Measurements from ENCODE around the gene ZNF516.

The ZNF516 gene

DNA sequence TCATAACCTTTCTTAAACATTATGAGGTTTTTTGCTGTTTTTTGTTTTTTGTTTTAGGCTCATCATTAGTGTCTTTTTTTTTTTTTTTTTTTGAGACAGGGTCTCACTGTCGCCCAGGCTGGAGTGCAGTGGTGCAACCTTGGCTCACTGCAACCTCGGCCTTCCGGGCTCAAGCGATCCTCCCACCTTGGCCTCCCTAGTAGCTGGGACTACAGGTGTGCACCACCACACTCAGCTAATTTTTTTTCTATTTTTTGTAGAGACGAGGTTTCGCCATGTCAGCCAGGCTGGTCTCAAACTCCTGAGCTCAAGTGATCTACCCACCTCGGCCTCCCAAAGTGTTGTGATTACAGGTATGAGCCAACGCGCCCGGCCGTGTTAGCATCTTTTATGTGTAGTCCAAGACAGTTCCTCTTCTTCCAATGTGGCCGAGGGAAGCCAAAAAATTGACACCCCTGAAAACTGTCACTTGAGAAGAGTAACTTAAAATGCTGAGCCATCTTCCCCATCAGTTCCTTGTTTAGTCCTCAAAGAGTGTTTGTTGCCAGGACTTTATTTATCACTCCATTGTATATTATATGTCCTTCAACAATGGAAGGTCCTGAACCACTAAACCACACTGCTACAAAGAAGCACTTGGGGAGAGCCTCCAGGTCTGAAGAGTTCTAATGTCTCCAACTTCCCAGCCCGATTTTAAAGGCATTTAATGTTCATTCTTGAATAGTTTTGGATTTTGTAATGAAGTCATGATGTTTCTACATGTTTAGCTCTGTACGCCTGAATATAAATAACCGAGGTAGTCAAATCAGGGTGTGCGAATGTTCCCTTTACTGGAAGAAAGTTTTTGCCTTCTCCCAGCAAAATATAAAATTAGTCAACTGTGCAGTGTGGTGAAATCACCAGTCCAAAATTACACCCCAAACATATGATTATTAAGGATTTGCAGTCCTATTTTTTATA lies 26.4 kb downstream of the ZNF516 start:
- H3K4me3 ChIP-seq (ENCODE audit: low read depth, low read length), result no peak overlapping the region
- TF ChIP-seq CTCF (IDR thresholded peaks at IDR 0.05; ENCODE audit: low read depth, low read length, missing control alignments), result no peak
- in situ Hi-C loops (cut with HindIII; ENCODE audit: low pct_ligation_motif_present, low sequenced_read_pairs), result no loop called here
- no peaks in the 10 kb centered on the region for H3K27me3 ChIP-seq (replicated peaks)
- no peak for DNase-seq
- H3K27ac ChIP-seq, result no peak overlapping the region
- H3K36me3 ChIP-seq (replicated peaks), result no peaks in the 10 kb centered on the region

DNA sequence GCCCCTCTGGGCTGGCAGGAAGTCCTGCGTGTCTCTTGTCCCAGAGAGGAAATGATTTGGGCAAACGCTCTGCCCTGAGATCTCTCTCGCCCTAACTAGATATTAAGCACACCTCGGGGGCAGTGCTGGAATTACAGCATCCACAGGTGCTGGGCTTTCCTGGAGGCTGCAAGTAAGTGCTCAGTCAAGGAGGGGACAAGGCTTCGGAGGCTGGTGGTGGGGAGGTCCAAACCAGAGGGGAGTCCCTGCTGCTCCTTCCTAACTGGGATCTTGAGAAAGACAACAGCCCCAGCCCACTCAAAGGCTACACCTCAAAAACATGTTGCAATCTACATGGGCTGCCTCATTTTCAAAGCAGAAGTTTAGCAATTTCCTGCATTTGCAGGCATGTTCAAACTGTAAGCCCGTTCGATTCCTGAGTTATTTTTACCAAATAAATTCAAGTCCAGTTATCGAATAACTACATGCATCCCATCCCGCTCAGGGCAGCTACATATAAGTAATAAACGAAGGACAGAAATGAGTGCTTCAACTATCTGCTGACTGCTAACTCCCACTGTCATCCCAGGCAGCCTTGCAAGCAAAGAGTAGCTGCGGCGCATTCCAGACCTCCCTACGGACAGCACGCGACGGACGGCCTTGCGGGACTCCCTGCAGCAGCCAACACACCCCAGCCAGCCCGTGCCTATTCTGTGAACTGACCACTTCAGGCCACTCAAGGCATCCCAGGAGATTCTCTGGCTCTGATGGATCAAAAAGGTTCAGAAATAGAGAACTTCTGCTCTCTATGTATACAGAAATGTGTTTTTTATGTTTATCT lies 27.5 kb downstream of the ZNF516 start:
- H3K27me3 ChIP-seq (replicated peaks), result no peaks in the 10 kb centered on the region
- in situ Hi-C loops (cut with HindIII; ENCODE audit: low pct_ligation_motif_present, low sequenced_read_pairs), result no loop called here
- H3K36me3 ChIP-seq (replicated peaks), result no peaks in the 10 kb centered on the region
- H3K4me3 ChIP-seq (ENCODE audit: low read depth, low read length), result no peak overlapping the region
- no peak overlapping the region for H3K27ac ChIP-seq
- DNase-seq, result no peak
- no peak for TF ChIP-seq CTCF (IDR thresholded peaks at IDR 0.05; ENCODE audit: low read depth, low read length, missing control alignments)

GRCh38 chr18:76466410-76466991 lies 28.5 kb downstream of the ZNF516 start:
- DNase-seq, result no peak
- Histone ChIP-seq H3K36me3 (replicated peaks) (no peaks in the 10 kb centered on the region), H3K27me3 (replicated peaks) (no peaks in the 10 kb centered on the region), H3K27ac (no peak overlapping the region), H3K4me3 (ENCODE audit: low read depth, low read length) (no peak overlapping the region)
- in situ Hi-C loops (cut with HindIII; ENCODE audit: low pct_ligation_motif_present, low sequenced_read_pairs), result no loop called here
- no peak for TF ChIP-seq CTCF (IDR thresholded peaks at IDR 0.05; ENCODE audit: low read depth, low read length, missing control alignments)

DNA sequence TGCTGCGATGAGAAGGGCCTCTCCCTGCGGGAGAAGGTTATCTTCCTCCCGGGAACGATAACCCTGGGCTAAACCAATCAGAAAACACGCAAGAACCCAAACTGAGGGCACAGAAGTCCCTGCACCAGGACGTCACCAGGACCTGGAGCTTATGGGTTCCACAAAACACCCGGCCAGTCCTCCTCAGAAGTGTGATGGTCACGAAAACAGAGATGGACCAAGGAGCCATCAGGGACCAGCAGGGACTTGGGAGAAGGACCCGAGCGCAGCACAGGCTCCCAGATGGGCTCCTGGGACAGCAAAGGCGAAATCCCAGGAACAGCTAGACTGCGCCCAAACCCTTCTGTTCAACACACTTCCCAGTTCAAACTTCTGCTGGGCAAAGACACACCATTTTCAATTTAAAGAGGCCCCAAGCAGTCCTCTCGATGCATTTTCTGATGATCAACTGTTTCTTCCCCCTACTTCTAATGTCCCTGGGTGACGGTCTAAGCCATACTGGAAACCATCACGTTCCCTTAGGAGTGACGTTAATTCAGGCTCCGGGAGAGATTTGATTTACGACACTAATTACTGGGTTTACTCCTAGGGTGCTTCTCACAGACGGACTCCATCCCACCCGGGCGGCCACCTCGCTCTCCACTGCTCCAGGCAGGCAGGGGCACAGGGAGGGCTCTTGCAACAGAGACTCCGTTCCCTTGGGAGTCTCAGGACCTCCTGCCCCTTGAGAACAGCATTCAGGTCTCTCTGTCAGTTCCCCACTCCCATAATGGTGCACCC lies 29.2 kb downstream of the ZNF516 start:
- in situ Hi-C loops (cut with HindIII; ENCODE audit: low pct_ligation_motif_present, low sequenced_read_pairs), result no loop called here
- no peak overlapping the region for H3K27ac ChIP-seq

More for the DNA sequence above, 29.2 kb downstream of the ZNF516 start:
- Histone ChIP-seq H3K4me3 (ENCODE audit: low read depth, low read length) (no peak overlapping the region), H3K27me3 (replicated peaks) (no peaks in the 10 kb centered on the region), H3K36me3 (replicated peaks) (no peaks in the 10 kb centered on the region)
- DNase-seq, result no peak
- TF ChIP-seq CTCF (IDR thresholded peaks at IDR 0.05; ENCODE audit: low read depth, low read length, missing control alignments), result no peak
